ENCODE data around the gene GSTA2. TPM values are rescaled to one million over a fixed set of nuclear protein-coding genes. Genes with fewer than 3 reads are reported as not detected.
"Not testable (repeated sequence)": the region's sequence is repeated elsewhere in the genome, so short reads cannot be mapped to it uniquely, and the experiment has no call there.

Gene GSTA2
- total RNA-seq, result not detected in 2 replicates

GRCh38 chr6:52763322-52763916, at the start of gene GSTA2:
TSS of gene GSTA2 (minus strand) at chr6:52763475. CDS start at chr6:52757947, 5,528 bp downstream.
- not testable (repeated sequence) for DNase-seq (ENCODE audit: low read depth); H3K4me3 ChIP-seq (ENCODE audit: low read depth, low read length)

DNA sequence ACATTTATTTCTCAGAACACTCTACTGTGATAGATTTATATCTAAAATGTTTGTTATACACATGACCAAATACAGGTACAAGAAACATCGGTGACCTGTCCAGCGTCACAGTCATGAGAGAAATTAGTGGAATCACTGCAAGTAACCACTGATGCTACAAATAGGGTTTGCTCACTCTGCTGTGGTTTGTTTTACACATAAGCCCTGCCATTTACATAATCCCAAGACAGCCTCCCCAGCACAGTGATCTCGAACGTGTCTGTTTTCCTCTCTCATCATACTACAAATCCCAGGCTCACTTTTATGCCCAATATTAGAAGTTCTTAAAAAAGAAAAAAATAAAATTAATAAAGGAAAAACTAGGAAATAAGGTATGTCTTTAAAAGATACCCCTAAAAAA, 46.5 kb upstream of the GSTA2 start:
- H3K4me3 ChIP-seq (ENCODE audit: low read depth, low read length); DNase-seq (ENCODE audit: low read depth): not testable (repeated sequence)

GRCh38 chr6:52808660-52809059, 45.4 kb upstream of the GSTA2 start:
- TF ChIP-seq, protein P1, sequence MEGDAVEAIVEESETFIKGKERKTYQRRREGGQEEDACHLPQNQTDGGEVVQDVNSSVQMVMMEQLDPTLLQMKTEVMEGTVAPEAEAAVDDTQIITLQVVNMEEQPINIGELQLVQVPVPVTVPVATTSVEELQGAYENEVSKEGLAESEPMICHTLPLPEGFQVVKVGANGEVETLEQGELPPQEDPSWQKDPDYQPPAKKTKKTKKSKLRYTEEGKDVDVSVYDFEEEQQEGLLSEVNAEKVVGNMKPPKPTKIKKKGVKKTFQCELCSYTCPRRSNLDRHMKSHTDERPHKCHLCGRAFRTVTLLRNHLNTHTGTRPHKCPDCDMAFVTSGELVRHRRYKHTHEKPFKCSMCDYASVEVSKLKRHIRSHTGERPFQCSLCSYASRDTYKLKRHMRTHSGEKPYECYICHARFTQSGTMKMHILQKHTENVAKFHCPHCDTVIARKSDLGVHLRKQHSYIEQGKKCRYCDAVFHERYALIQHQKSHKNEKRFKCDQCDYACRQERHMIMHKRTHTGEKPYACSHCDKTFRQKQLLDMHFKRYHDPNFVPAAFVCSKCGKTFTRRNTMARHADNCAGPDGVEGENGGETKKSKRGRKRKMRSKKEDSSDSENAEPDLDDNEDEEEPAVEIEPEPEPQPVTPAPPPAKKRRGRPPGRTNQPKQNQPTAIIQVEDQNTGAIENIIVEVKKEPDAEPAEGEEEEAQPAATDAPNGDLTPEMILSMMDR (IDR thresholded peaks at IDR 0.05; ENCODE audit: insufficient read depth, low read depth, low read length), result no peak
- DNase-seq (ENCODE audit: low read depth), result no peak
- no peak overlapping the region for H3K4me3 ChIP-seq (ENCODE audit: low read depth, low read length)

DNA sequence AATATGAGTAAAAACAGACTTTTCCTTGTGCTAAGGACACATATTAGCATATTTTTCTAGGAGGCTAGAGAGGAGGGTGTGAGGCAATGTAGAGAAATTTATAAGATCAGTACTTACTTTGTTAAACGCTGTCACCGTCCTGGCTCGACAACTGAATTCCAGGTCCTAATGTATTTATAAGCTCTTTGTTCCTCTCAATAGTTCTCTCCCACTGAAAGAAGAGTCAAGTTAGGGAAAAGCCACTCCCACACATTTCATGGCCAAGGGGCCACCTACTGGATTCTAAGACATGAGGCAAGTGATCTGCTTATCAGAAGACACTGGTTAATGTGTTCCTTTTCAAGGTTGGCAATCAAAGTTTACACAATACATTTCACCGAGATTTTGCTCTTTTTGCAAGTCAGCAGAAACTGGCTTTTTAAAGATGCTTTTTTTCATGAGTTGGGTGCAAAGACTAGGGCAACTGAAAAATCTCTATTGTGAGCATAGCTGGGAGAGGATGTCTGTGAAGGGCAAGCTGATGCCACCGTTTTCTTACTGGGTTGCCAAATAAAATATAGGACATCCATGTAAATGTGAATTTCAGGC, 40.5 kb upstream of the GSTA2 start, which contains the start of gene GSTA1:
TSS of gene GSTA1 (minus strand) at position 149 of the 588 bp plus-strand sequence. CDS start 4,549 bp downstream, outside the sequence.
- not testable (repeated sequence) for DNase-seq (ENCODE audit: low read depth); H3K4me3 ChIP-seq (ENCODE audit: low read depth, low read length)

DNA sequence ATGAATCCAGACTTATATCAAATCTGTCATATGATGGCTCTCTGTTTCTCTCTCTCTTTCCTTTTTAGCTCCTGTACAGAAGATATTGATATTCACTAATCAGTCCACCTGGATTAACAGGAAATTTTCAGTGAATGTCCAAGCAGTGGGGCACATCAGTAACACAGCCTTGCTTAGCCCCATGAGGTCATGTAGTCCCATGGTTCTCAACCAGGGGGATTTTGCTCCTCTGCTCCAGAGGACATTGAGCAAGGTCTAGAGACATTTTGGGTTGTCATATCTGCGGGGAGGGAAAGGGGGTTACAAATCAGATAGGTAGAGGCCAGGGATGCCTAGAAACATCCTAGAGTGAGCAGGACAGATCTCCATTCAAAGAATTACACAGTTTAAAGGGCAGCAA, 39.5 kb upstream of the GSTA2 start:
- H3K4me3 ChIP-seq (ENCODE audit: low read depth, low read length), result no peak overlapping the region
- no peak for DNase-seq (ENCODE audit: low read depth)
- TF ChIP-seq, protein P1 (IDR thresholded peaks at IDR 0.05; ENCODE audit: insufficient read depth, low read depth, low read length), result no peak

GRCh38 chr6:52801188-52801841, 38.0 kb upstream of the GSTA2 start:
- no peak overlapping the region for H3K4me3 ChIP-seq (ENCODE audit: low read depth, low read length)
- DNase-seq (ENCODE audit: low read depth), result no peak
- TF ChIP-seq, protein P1 (IDR thresholded peaks at IDR 0.05; ENCODE audit: insufficient read depth, low read depth, low read length), result no peak

- not testable (repeated sequence) for H3K4me3 ChIP-seq (ENCODE audit: low read depth, low read length); DNase-seq (ENCODE audit: low read depth)
These were observed 36.0 kb upstream of the GSTA2 start for GRCh38 chr6:52799272-52799671.

DNA sequence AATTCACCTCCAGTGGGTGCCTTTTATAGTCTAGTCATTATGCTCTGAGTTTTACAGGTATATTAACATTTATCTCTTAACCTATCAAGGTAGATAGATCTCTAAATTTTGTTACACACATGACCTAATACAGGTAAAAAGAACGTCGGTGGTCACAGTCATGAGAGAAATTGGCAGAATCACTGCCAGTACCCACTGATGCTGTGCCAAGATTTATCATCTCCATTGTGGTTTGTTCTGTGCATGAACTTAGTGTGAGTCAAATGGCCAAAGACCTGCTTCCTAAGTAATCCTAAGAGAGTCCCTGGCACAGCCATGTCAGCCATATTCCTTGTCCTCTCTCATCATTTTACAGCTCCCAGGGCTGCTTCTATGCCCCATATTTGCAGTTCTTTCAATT, 31.1 kb upstream of the GSTA2 start:
- DNase-seq (ENCODE audit: low read depth), result not testable (repeated sequence)

DNA sequence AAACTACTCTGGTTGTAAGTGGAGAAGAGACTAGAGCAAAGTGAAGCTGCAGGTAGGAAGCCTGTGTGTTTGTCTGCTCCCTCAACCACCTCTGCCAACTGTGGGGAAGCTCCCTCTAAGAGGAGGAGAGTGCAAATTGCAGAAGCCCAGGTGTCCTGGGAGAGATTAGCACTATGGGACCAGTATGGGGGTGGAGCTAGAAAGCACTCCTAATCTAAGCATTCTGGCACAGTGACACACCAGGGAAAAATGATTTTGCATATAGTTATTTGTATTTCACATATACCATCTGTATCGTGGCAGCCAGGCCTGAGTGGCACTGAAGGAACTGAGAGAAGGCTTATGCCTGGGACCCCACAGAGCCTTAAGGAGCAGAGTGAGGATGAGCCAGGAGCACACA, 27.6 kb upstream of the GSTA2 start:
- no peak overlapping the region for H3K4me3 ChIP-seq (ENCODE audit: low read depth, low read length)
- TF ChIP-seq, protein P1 (IDR thresholded peaks at IDR 0.05; ENCODE audit: insufficient read depth, low read depth, low read length), result no peak
- no peak for DNase-seq (ENCODE audit: low read depth)

More for the DNA sequence above, 31.1 kb upstream of the GSTA2 start:
- H3K4me3 ChIP-seq (ENCODE audit: low read depth, low read length), result not testable (repeated sequence)

DNA sequence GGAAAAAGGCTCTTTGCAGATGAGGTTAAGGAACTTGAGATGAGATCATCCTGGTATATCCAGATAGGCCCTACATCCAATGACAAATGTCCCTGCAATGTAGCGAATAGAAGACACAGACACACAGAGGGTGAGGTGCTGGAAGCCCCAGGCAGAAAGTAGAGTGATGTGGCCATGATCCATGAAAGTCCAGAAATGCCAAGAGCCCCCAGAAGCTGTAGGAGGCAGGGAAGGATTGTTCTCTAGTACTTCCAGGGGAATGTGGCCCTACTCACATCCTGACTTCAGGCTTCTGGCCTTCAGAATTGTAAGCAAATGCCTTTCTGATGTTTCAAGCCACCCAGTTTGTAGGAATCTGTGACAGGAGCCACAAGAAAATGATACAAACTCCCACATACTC, 26.4 kb upstream of the GSTA2 start:
- H3K4me3 ChIP-seq (ENCODE audit: low read depth, low read length), result not testable (repeated sequence)
- DNase-seq (ENCODE audit: low read depth), result peak; percentile 39

Data from fibroblast of villous mesenchyme (primary cell).